ENCODE data around the gene ZNF446. TPM values are rescaled to one million over a fixed set of nuclear protein-coding genes. Genes with fewer than 3 reads are reported as not detected.

Gene ZNF446
- total and polyA plus RNA-seq, 9 of the 15 experiments (the other 6 are each of a cell fraction or from before 2014, with no cell fraction given): 0.07 to 4.8 (median 1.2) TPM

DNA sequence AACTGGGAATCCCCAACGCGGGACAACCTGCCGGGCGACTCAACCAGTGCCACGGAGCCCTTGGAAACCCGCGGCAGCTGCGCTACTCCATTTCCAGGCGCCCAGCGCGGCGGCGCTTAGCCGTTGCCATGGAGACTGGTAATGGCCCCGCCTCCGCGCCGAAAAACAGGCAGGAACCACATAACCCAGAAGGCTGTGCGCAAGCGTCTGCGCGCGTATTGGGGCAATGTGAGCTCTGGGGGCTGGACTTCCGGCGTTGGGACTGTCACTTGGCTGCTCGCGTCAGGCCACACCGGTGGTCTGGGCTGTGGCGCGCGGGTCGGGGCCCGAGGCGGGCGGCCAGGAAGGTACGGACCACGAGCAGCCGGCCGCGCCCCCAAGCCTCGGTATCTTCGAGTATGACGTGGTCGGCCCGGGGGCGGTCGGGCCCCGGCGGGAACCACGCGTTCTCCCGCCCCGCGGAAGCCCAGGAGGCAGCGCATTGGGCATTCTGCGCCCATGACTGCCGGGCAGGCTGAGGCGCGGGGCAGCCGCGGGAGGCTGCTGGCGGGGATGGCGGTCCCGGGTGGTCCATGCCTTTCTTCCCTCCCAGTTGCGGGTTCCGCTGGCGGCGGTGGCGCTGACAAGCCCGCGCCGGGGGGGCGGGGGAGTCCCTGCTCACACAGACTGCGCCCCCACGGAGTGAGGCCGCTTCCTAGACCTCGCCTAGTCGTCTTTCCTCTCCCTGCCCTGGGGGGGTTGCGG is 24.6 kb upstream of the ZNF446 start, which contains the start of gene ZNF324B (continued):
- TF ChIP-seq, protein P1, sequence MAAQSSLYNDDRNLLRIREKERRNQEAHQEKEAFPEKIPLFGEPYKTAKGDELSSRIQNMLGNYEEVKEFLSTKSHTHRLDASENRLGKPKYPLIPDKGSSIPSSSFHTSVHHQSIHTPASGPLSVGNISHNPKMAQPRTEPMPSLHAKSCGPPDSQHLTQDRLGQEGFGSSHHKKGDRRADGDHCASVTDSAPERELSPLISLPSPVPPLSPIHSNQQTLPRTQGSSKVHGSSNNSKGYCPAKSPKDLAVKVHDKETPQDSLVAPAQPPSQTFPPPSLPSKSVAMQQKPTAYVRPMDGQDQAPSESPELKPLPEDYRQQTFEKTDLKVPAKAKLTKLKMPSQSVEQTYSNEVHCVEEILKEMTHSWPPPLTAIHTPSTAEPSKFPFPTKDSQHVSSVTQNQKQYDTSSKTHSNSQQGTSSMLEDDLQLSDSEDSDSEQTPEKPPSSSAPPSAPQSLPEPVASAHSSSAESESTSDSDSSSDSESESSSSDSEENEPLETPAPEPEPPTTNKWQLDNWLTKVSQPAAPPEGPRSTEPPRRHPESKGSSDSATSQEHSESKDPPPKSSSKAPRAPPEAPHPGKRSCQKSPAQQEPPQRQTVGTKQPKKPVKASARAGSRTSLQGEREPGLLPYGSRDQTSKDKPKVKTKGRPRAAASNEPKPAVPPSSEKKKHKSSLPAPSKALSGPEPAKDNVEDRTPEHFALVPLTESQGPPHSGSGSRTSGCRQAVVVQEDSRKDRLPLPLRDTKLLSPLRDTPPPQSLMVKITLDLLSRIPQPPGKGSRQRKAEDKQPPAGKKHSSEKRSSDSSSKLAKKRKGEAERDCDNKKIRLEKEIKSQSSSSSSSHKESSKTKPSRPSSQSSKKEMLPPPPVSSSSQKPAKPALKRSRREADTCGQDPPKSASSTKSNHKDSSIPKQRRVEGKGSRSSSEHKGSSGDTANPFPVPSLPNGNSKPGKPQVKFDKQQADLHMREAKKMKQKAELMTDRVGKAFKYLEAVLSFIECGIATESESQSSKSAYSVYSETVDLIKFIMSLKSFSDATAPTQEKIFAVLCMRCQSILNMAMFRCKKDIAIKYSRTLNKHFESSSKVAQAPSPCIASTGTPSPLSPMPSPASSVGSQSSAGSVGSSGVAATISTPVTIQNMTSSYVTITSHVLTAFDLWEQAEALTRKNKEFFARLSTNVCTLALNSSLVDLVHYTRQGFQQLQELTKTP (IDR thresholded peaks at IDR 0.05; ENCODE audit: low read depth in 1 of 2, partially characterized antibody in 2 of 2): peak in 1 of 2 experiments; percentile 82
- TF ChIP-seq SMAD4 (CRISPR knock-in tag; conservative IDR thresholded peaks at IDR 0.05): 0 out of 2 replicates have a peak, but pooled peaks have one; percentile 25
- peak; percentile 79 for TF ChIP-seq ATF7 (IDR thresholded peaks at IDR 0.05)
- peak in 1 of 3 experiments; percentile 76; a peak in 2 of 6 replicates for TF ChIP-seq ZBTB11 (CRISPR knock-in tag; IDR thresholded peaks at IDR 0.05)
- TF ChIP-seq ATF2 (CRISPR knock-in tag; IDR thresholded peaks at IDR 0.05): 0 out of 2 replicates have a peak, but pooled peaks have one; percentile 34
- TF ChIP-seq, protein P2, sequence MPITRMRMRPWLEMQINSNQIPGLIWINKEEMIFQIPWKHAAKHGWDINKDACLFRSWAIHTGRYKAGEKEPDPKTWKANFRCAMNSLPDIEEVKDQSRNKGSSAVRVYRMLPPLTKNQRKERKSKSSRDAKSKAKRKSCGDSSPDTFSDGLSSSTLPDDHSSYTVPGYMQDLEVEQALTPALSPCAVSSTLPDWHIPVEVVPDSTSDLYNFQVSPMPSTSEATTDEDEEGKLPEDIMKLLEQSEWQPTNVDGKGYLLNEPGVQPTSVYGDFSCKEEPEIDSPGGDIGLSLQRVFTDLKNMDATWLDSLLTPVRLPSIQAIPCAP (CRISPR knock-in tag; IDR thresholded peaks at IDR 0.05; ENCODE audit: borderline replicate concordance): no peak
- peak; percentile 86 for TF ChIP-seq TFAP4 (CRISPR knock-in tag; IDR thresholded peaks at IDR 0.05; ENCODE audit: borderline replicate concordance)
- no peak for TF ChIP-seq YBX1 (IDR thresholded peaks at IDR 0.05)
- 0 out of 2 replicates have a peak, but pooled peaks have one; percentile 8 for TF ChIP-seq SIN3B (IDR thresholded peaks at IDR 0.05; ENCODE audit: low read depth)
- TF ChIP-seq, protein P3, sequence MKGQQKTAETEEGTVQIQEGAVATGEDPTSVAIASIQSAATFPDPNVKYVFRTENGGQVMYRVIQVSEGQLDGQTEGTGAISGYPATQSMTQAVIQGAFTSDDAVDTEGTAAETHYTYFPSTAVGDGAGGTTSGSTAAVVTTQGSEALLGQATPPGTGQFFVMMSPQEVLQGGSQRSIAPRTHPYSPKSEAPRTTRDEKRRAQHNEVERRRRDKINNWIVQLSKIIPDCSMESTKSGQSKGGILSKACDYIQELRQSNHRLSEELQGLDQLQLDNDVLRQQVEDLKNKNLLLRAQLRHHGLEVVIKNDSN (CRISPR knock-in tag; IDR thresholded peaks at IDR 0.05): peak; percentile 47; the same call in 1 of the 2 replicates
- TF ChIP-seq CREB1 (IDR thresholded peaks at IDR 0.05): peak; percentile 72
- peak; percentile 76 for TF ChIP-seq CREB1 (CRISPR knock-in tag; IDR thresholded peaks at IDR 0.05)
